HepG2 (cell line): ENCODE data around the gene DNAJB11. TPM values are rescaled to one million over a fixed set of nuclear protein-coding genes. Genes with fewer than 3 reads are reported as not detected.
A peak's percentile ranks its signal among the peaks of the same experiment; 100 is the strongest.

Experiments
- ATAC-seq: fragments of 200-7000 bp; cut with Tn5 transposase; 3 replicates; pipeline ENCODE4 v1.9.1; 2020; ENCODE audit warnings: mild to moderate bottlenecking, moderate library complexity
- BruUV-seq: library from RNA; stranded (reverse); fragments of 400-500 nt; replicated peaks from 2 replicates; lab custom pipeline; 2021; lab: Mats Ljungman, UMichigan
- CTCF ChIA-PET: fragments of 300-600 bp; formaldehyde crosslinking; extraction: SDS; loops from one replicate; lab custom pipeline; 2021; ENCODE audit warnings: low total read pairs, inconsistent platforms, low intra/inter-chr PET ratio; lab: Yijun Ruan, JAX
- POLR2A ChIA-PET: fragments of 350-600 bp; sonication (Branson Sonifier 250); formaldehyde crosslinking; loops from one replicate; lab custom pipeline; 2020; ENCODE audit warnings: antibody characterized with exemption, inconsistent platforms; lab: Yijun Ruan, JAX
- DNase-seq: peaks from one replicate; pipeline ENCODE4 v3.0.0-alpha.2; 2015; ENCODE audit warnings: low spot score
- FAIRE-seq: peaks from 3 replicates; lab custom pipeline; 2011; peaks lifted over from hg19 to GRCh38; lab: Jason Lieb, UNC
- H2AFZ ChIP-seq: one replicate; pipeline ENCODE4 v1.6.1; 2011; ENCODE audit warnings: low read length, inconsistent platforms
- H3K27ac ChIP-seq: fragments of 300-600 bp; 3 replicates; pipeline ENCODE4 v1.8.0; 2011; ENCODE audit warnings: mixed run types, mild to moderate bottlenecking, mixed read lengths, low read length, inconsistent platforms; ENCODE audit not compliant: insufficient read depth; ENCODE audit errors: extremely low read length
- H3K27me3 ChIP-seq, 2 experiments: fragments of 200-600 bp in 1 of 2; 2 replicates in 1 of 2; 3 replicates in 1 of 2; pipeline versions ENCODE4 v1.6.0 to v1.8.0; 2011; ENCODE audit warnings: low read length in 2 of 2, mild to moderate bottlenecking in 2 of 2, moderate library complexity in 2 of 2, inconsistent platforms in 1 of 2; ENCODE audit not compliant: insufficient read depth in 2 of 2, control insufficient read depth in 1 of 2
- H3K36me3 ChIP-seq, 2 experiments: fragments of 200-600 bp in 1 of 2; replicated peaks in 1 of 2; 2 replicates in 1 of 2; 3 replicates in 1 of 2; pipeline versions ENCODE4 v1.5.1 to v1.8.0; 2011; ENCODE audit warnings: low read length in 2 of 2, inconsistent platforms in 1 of 2; ENCODE audit not compliant: insufficient read depth in 2 of 2, control insufficient read depth in 1 of 2
- H3K4me1 ChIP-seq: 2 replicates; pipeline ENCODE4 v1.5.1; 2012; ENCODE audit warnings: low read length, inconsistent platforms; ENCODE audit not compliant: insufficient read depth
- H3K4me2 ChIP-seq: 2 replicates; pipeline ENCODE4 v1.6.0; 2011; ENCODE audit warnings: low read depth, low read length, inconsistent platforms
- H3K4me3 ChIP-seq, 3 experiments: fragments of 200-600 bp in 1 of 3; sonication (generic), shearing (Covaris generic) in 1 of 3; replicated peaks in 1 of 3; 2 replicates each; pipeline ENCODE4 v1.5.1; 2011 to 2016; ENCODE audit warnings: low read length in 3 of 3, inconsistent platforms in 2 of 3, low read depth in 2 of 3, mild to moderate bottlenecking in 2 of 3, control low read depth in 1 of 3, mixed read lengths in 1 of 3; ENCODE audit not compliant: insufficient read depth in 1 of 3
- H3K79me2 ChIP-seq: one replicate; pipeline ENCODE4 v1.6.1; 2011; ENCODE audit warnings: low read length, inconsistent platforms; ENCODE audit not compliant: insufficient read depth
- H3K9ac ChIP-seq: 2 replicates; pipeline ENCODE4 v1.6.0; 2011; ENCODE audit warnings: mild to moderate bottlenecking, low read depth, low read length, inconsistent platforms; ENCODE audit not compliant: insufficient read depth
- H3K9me3 ChIP-seq: 2 replicates; pipeline ENCODE4 v1.5.1; 2012; ENCODE audit warnings: mild to moderate bottlenecking, low read length
- H4K20me1 ChIP-seq: 2 replicates; pipeline ENCODE4 v1.6.0; 2011; ENCODE audit warnings: inconsistent platforms, mild to moderate bottlenecking, low read length, moderate library complexity; ENCODE audit not compliant: insufficient read depth
- LCORL ChIP-seq, 2 experiments: fragments of 450-650 bp in 1 of 2; sonication (generic) in 1 of 2; formaldehyde crosslinking in 1 of 2; IDR thresholded peaks; 2 replicates each; pipeline versions ENCODE4 v1.5.0 to v1.6.1; 2017 to 2020; ENCODE audit warnings: antibody characterized with exemption in 1 of 2, missing genetic modification reagents in 1 of 2
- NFKBIZ ChIP-seq: IDR thresholded peaks from 2 replicates; pipeline ENCODE4 v1.6.1; 2018; ENCODE audit warnings: missing genetic modification reagents, missing compliant biosample characterization
- SOX5 ChIP-seq: IDR thresholded peaks from 2 replicates; pipeline ENCODE4 v1.6.1; 2016; ENCODE audit warnings: borderline replicate concordance
- WGBS: methylation state at CpG from one replicate; pipeline ENCODE4 v1.1.6; 2017; ENCODE audit warnings: low lambda C conversion rate; 5-methylcytosine and 5-hydroxymethylcytosine counted together
- in situ Hi-C: cut with HindIII; loops from 2 replicates; pipeline ENCODE4 v1.10.0; 2017; ENCODE audit warnings: low pct_unique_long_range_greater_than_20kb; ENCODE audit not compliant: extremely low pct_ligation_motif_present
- intact Hi-C: fragments of 100-400 bp; cut with micrococcal nuclease; formaldehyde crosslinking; loops from one replicate; pipeline ENCODE4 v1.10.0; 2022; ENCODE audit not compliant: unreplicated experiment
- polyA plus RNA-seq, 8 experiments: library from polyadenylated mRNA; depleted of rRNA in 3 of 8; stranded (reverse) in 7 of 8; unstranded in 1 of 8; fragments of >200 nt; fragmentation: Illumina TruSeq in 4 of 8; extraction: Trizol in 4 of 8; gene quantifications; 2 replicates each; pipeline versions ENCODE4 v1.2.1 to v1.2.3, GENCODE V29; 2011 to 2016; ENCODE audit warnings: low read depth in 4 of 8, missing spikeins in 1 of 8, mixed read lengths in 1 of 8; ENCODE audit not compliant: insufficient read depth in 1 of 8
- total RNA-seq, 5 experiments: library from RNA; depleted of rRNA; stranded (reverse); fragments of >200 nt; fragmentation: Illumina TruSeq; extraction: Trizol; gene quantifications; 2 replicates each; pipeline ENCODE4 v1.2.3, GENCODE V29; 2016; ENCODE audit warnings: low read depth in 1 of 5
- TF ChIP-seq, protein P1 (sequence below): sonication (generic); formaldehyde crosslinking; conservative IDR thresholded peaks from 2 replicates; pipeline ENCODE4 v1.8.0; 2022; ENCODE audit warnings: mild to moderate bottlenecking, moderate library complexity, missing genetic modification reagents
- TF ChIP-seq, protein P2 (sequence below): sonication (generic); formaldehyde crosslinking; IDR thresholded peaks from 2 replicates; pipeline ENCODE4 v1.4.0; 2020; ENCODE audit warnings: missing genetic modification reagents
- TF ChIP-seq, protein P3 (sequence below), 2 experiments: sonication (generic) in 1 of 2; formaldehyde crosslinking in 1 of 2; IDR thresholded peaks; 2 replicates each; pipeline versions ENCODE4 v1.4.0 to v1.6.1; 2016 to 2020; ENCODE audit warnings: borderline replicate concordance in 1 of 2, low read depth in 1 of 2, mild to moderate bottlenecking in 1 of 2, missing genetic modification reagents in 1 of 2
- TF ChIP-seq, protein P4 (sequence below): sonication (generic); formaldehyde crosslinking; IDR thresholded peaks from 2 replicates; pipeline ENCODE4 v1.4.0; 2020; ENCODE audit warnings: missing genetic modification reagents

The DNAJB11 gene
- total and polyA plus RNA-seq, 2 of the 13 experiments (the other 11 are each of a cell fraction or from before 2014, with no cell fraction given) = 41.0 to 132 TPM

DNA sequence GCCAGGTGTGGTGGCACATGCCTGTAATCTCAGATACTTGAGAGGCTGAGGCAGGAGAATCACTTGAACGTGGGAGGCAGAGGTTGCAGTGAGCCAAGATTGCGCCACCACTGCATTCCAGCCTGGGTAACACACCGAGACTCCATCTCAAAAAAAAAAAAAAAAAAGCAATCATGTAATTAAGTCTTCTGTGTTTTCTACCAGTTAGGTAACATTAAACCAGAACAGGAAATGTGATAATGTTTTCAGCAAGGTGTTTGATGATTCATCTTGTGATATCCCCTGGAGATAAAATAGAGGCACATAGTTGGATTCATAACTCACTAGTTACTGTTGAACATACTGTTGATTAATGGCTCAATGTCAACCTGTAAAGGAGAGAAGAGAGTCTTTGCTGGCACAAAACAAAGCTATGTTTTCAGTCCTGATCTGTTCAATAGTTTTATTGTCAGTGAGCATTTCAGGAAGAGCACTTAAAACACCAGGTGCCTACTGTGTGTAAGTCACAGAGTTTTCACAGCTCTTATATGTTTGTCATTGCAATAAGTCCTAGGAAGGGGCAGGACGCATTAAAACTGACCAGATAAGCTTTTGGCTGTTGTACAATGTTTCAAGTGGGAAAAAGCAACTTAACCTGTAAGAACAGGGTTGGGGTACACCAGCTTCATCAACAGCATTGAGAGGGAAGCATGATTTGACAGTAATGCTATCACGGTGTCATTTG is 19.5 kb downstream of the DNAJB11 start:
- intact Hi-C loops (loop anchor here (1.0 to 2.0 kb wide), 2 partner anchors 25 to 163 kb away; no protein-coding TSS in a partner anchor), in situ Hi-C loops (no loop called here)
- WGBS = 24% methylated on average over 5 of the region's 5 CpGs
- peak; percentile 32 for FAIRE-seq
- H3K27ac ChIP-seq = peak overlapping the region; percentile 66
- no peaks in the 10 kb centered on the region for H3K9me3 ChIP-seq
- H2AFZ ChIP-seq = no peak overlapping the region
- peaks cover 2 to 12% of the 10 kb centered on the region in 2 experiments; a peak in 4 of 5 replicates for H3K36me3 ChIP-seq
- H3K79me2 ChIP-seq = no peaks in the 10 kb centered on the region
- H3K27me3 ChIP-seq = no peaks in the 10 kb centered on the region
- H3K9ac ChIP-seq = peak overlapping the region; percentile 40; the same call in 1 of the 2 replicates
- ChIA-PET CTCF (interaction anchor here (2.4 to 2.8 kb wide), 2 partner anchors 25 to 27 kb away, joined by 15 to 20 read pairs; no protein-coding TSS in a partner anchor), POLR2A (interaction anchor here (0.6 to 24.0 kb wide), 6 partner anchors 20 to 193 kb away, joined by 3 to 854 read pairs (median 12); partner anchors contain the start of genes AHSG, DNAJB11, EIF4A2 and TBCCD1)
- peaks cover 68% of the 10 kb centered on the region for H3K4me1 ChIP-seq
- no peaks in the 10 kb centered on the region for H4K20me1 ChIP-seq
- H3K4me3 ChIP-seq = peak overlapping the region in 1 of 3 experiments; percentile 17; a peak in 3 of 6 replicates
- peak; percentile 69 for DNase-seq
- H3K4me2 ChIP-seq = peak overlapping the region; percentile 70
- ATAC-seq = peak; percentile 17; the same call in 1 of the 3 replicates
- BruUV-seq = no TSS peak
- TF ChIP-seq, protein P1, sequence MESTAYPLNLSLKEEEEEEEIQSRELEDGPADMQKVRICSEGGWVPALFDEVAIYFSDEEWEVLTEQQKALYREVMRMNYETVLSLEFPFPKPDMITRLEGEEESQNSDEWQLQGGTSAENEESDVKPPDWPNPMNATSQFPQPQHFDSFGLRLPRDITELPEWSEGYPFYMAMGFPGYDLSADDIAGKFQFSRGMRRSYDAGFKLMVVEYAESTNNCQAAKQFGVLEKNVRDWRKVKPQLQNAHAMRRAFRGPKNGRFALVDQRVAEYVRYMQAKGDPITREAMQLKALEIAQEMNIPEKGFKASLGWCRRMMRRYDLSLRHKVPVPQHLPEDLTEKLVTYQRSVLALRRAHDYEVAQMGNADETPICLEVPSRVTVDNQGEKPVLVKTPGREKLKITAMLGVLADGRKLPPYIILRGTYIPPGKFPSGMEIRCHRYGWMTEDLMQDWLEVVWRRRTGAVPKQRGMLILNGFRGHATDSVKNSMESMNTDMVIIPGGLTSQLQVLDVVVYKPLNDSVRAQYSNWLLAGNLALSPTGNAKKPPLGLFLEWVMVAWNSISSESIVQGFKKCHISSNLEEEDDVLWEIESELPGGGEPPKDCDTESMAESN (CRISPR knock-in tag) = 0 out of 2 replicates have a peak, but pooled peaks have one; percentile 32
- no peak for TF ChIP-seq LCORL (IDR thresholded peaks at IDR 0.05)
- peak; percentile 57; the same call in 1 of the 2 replicates for TF ChIP-seq LCORL (CRISPR knock-in tag; IDR thresholded peaks at IDR 0.05)
- TF ChIP-seq, protein P2, sequence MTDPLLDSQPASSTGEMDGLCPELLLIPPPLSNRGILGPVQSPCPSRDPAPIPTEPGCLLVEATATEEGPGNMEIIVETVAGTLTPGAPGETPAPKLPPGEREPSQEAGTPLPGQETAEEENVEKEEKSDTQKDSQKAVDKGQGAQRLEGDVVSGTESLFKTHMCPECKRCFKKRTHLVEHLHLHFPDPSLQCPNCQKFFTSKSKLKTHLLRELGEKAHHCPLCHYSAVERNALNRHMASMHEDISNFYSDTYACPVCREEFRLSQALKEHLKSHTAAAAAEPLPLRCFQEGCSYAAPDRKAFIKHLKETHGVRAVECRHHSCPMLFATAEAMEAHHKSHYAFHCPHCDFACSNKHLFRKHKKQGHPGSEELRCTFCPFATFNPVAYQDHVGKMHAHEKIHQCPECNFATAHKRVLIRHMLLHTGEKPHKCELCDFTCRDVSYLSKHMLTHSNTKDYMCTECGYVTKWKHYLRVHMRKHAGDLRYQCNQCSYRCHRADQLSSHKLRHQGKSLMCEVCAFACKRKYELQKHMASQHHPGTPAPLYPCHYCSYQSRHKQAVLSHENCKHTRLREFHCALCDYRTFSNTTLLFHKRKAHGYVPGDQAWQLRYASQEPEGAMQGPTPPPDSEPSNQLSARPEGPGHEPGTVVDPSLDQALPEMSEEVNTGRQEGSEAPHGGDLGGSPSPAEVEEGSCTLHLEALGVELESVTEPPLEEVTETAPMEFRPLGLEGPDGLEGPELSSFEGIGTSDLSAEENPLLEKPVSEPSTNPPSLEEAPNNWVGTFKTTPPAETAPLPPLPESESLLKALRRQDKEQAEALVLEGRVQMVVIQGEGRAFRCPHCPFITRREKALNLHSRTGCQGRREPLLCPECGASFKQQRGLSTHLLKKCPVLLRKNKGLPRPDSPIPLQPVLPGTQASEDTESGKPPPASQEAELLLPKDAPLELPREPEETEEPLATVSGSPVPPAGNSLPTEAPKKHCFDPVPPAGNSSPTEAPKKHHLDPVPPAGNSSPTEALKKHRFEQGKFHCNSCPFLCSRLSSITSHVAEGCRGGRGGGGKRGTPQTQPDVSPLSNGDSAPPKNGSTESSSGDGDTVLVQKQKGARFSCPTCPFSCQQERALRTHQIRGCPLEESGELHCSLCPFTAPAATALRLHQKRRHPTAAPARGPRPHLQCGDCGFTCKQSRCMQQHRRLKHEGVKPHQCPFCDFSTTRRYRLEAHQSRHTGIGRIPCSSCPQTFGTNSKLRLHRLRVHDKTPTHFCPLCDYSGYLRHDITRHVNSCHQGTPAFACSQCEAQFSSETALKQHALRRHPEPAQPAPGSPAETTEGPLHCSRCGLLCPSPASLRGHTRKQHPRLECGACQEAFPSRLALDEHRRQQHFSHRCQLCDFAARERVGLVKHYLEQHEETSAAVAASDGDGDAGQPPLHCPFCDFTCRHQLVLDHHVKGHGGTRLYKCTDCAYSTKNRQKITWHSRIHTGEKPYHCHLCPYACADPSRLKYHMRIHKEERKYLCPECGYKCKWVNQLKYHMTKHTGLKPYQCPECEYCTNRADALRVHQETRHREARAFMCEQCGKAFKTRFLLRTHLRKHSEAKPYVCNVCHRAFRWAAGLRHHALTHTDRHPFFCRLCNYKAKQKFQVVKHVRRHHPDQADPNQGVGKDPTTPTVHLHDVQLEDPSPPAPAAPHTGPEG (CRISPR knock-in tag) = no peak
- TF ChIP-seq, protein P3, sequence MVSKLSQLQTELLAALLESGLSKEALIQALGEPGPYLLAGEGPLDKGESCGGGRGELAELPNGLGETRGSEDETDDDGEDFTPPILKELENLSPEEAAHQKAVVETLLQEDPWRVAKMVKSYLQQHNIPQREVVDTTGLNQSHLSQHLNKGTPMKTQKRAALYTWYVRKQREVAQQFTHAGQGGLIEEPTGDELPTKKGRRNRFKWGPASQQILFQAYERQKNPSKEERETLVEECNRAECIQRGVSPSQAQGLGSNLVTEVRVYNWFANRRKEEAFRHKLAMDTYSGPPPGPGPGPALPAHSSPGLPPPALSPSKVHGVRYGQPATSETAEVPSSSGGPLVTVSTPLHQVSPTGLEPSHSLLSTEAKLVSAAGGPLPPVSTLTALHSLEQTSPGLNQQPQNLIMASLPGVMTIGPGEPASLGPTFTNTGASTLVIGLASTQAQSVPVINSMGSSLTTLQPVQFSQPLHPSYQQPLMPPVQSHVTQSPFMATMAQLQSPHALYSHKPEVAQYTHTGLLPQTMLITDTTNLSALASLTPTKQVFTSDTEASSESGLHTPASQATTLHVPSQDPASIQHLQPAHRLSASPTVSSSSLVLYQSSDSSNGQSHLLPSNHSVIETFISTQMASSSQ (IDR thresholded peaks at IDR 0.05; ENCODE audit: low read depth) = no peak
- TF ChIP-seq, protein P3 (CRISPR knock-in tag; IDR thresholded peaks at IDR 0.05; ENCODE audit: borderline replicate concordance) = no peak
- TF ChIP-seq SOX5 = peak; percentile 44; the same call in 1 of the 2 replicates
- TF ChIP-seq NFKBIZ (CRISPR knock-in tag) = peak; percentile 15; the same call in 1 of the 2 replicates
- TF ChIP-seq, protein P4, sequence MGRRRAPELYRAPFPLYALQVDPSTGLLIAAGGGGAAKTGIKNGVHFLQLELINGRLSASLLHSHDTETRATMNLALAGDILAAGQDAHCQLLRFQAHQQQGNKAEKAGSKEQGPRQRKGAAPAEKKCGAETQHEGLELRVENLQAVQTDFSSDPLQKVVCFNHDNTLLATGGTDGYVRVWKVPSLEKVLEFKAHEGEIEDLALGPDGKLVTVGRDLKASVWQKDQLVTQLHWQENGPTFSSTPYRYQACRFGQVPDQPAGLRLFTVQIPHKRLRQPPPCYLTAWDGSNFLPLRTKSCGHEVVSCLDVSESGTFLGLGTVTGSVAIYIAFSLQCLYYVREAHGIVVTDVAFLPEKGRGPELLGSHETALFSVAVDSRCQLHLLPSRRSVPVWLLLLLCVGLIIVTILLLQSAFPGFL (CRISPR knock-in tag) = no peak
